OCI-LY3 (cell line): ENCODE results near the gene SPTAN1.

Source experiments
- EZH2phosphoT487 ChIP-seq: fragments of 200-600 bp; shearing (Covaris generic); IDR thresholded peaks from 2 replicates; pipeline ENCODE4 v1.6.1; 2018; ENCODE audit warnings: antibody characterized with exemption, mixed run types, low read depth
- TF ChIP-seq, protein P1 (sequence below): fragments of 200-600, 300-600 bp; sonication (generic); IDR thresholded peaks from 2 replicates; pipeline ENCODE4 v1.5.1; 2014; ENCODE audit warnings: antibody characterized with exemption, low read length, low read depth

DNA sequence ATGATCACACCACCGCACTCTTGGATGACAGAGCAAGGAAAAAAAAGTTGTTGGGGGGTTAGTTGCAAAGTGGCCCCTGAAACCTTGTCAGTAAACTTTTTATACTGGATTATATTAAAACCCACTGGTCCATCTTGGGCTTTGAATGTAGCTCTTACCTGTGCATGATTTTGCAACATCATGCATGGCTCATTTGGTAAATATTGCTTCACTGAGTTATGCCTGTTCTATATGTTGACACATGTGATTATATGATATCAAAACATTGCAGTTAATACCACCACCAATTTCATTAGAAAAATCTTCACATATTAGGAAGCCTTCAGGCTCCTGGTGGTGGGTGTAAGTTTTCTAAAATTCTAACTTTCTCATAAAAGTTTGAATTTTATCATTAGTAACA is 62.3 kb downstream of the SPTAN1 start:
- TF ChIP-seq, protein P1, sequence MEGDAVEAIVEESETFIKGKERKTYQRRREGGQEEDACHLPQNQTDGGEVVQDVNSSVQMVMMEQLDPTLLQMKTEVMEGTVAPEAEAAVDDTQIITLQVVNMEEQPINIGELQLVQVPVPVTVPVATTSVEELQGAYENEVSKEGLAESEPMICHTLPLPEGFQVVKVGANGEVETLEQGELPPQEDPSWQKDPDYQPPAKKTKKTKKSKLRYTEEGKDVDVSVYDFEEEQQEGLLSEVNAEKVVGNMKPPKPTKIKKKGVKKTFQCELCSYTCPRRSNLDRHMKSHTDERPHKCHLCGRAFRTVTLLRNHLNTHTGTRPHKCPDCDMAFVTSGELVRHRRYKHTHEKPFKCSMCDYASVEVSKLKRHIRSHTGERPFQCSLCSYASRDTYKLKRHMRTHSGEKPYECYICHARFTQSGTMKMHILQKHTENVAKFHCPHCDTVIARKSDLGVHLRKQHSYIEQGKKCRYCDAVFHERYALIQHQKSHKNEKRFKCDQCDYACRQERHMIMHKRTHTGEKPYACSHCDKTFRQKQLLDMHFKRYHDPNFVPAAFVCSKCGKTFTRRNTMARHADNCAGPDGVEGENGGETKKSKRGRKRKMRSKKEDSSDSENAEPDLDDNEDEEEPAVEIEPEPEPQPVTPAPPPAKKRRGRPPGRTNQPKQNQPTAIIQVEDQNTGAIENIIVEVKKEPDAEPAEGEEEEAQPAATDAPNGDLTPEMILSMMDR = no peak
- TF ChIP-seq EZH2phosphoT487 = no peak
